A549 (cell line): ENCODE data around the gene UBA7. TPM values are rescaled to one million over a fixed set of nuclear protein-coding genes. Genes with fewer than 3 reads are reported as not detected.

Source experiments
- ATAC-seq, 2 experiments: fragments of 200-7000 bp in 1 of 2; fragments of >200 bp in 1 of 2; cut with Nextera tagmentation in 1 of 2; cut with Tn5 transposase in 1 of 2; 3 replicates each; pipeline versions ENCODE4 v1.8.0 to v1.9.1; 2018 to 2020; ENCODE audit warnings: mild to moderate bottlenecking in 1 of 2, moderate library complexity in 1 of 2
- CTCF ChIA-PET: fragments of 300-600 bp; sonication (Branson Sonifier 250); formaldehyde crosslinking; extraction: SDS; loops from one replicate; lab custom pipeline; 2021; ENCODE audit warnings: antibody characterized with exemption, inconsistent platforms; lab: Yijun Ruan, JAX
- POLR2A ChIA-PET: fragments of 350-600 bp; formaldehyde crosslinking; extraction: SDS; loops from one replicate; lab custom pipeline; 2021; ENCODE audit warnings: antibody characterized with exemption, inconsistent platforms; lab: Yijun Ruan, JAX
- DNase-seq, 2 experiments: peaks; one replicate each; pipeline versions ENCODE4 v3.0.0 to v3.0.0-alpha.2; 2011 to 2016; ENCODE audit warnings: low read depth in 1 of 2, low spot score in 1 of 2
- FAIRE-seq: peaks from 2 replicates; lab custom pipeline; 2011; peaks lifted over from hg19 to GRCh38; lab: Jason Lieb, UNC
- H3K27ac ChIP-seq, 2 experiments: fragments of >200 bp; sonication (Bioruptor Twin); formaldehyde crosslinking; 3 replicates each; pipeline ENCODE4 v1.5.1; 2016 to 2017
- H3K4me1 ChIP-seq: fragments of >200 bp; sonication (Bioruptor Twin); formaldehyde crosslinking; 3 replicates; pipeline ENCODE4 v1.6.1; 2016
- H3K4me2 ChIP-seq: fragments of >200 bp; sonication (Bioruptor Twin); formaldehyde crosslinking; 3 replicates; pipeline ENCODE4 v1.6.1; 2016
- H3K4me3 ChIP-seq: fragments of >200 bp; sonication (Bioruptor Twin); formaldehyde crosslinking; 3 replicates; pipeline ENCODE4 v1.5.1; 2016
- H3K9me3 ChIP-seq: fragments of >200 bp; sonication (Bioruptor Twin); formaldehyde crosslinking; 3 replicates; pipeline ENCODE4 v1.6.1; 2016
- BHLHE40 ChIP-seq: IDR thresholded peaks from 2 replicates; pipeline ENCODE4 v1.6.1; 2012; ENCODE audit warnings: low read depth, low read length, inconsistent platforms
- CBX2 ChIP-seq: fragments of 200-600 bp; sonication (generic); IDR thresholded peaks from 2 replicates; pipeline ENCODE4 v1.6.1; 2016; ENCODE audit warnings: low read depth, mild to moderate bottlenecking, borderline replicate concordance
- CEBPB ChIP-seq, 2 experiments: fragments of >200 bp in 1 of 2; sonication (Bioruptor Twin) in 1 of 2; formaldehyde crosslinking in 1 of 2; IDR thresholded peaks; 2 replicates each; pipeline ENCODE4 v1.6.1; 2012 to 2016
- EHF ChIP-seq: fragments of 250-450 bp; sonication (Bioruptor Pico); IDR thresholded peaks from 2 replicates; pipeline ENCODE4 v1.5.0; 2020; ENCODE audit warnings: mild to moderate bottlenecking
- EHMT2 ChIP-seq: fragments of 200-600 bp; sonication (generic); IDR thresholded peaks from 2 replicates; pipeline ENCODE4 v1.6.1; 2016; ENCODE audit warnings: antibody characterized with exemption, low read depth, mild to moderate bottlenecking, moderate library complexity
- ESRRA ChIP-seq: fragments of 150-350 bp; IDR thresholded peaks from 2 replicates; pipeline ENCODE4 v1.6.1; 2014; ENCODE audit warnings: mild to moderate bottlenecking, low read length, borderline replicate concordance
- FOSL2 ChIP-seq, 2 experiments: fragments of 450-650 bp in 1 of 2; fragments of >200 bp in 1 of 2; sonication (Bioruptor Twin) in 1 of 2; formaldehyde crosslinking; IDR thresholded peaks; 2 replicates each; pipeline versions ENCODE4 v1.5.0 to v1.6.1; 2016 to 2020; ENCODE audit warnings: mild to moderate bottlenecking in 1 of 2, moderate library complexity in 1 of 2
- FOXS1 ChIP-seq: fragments of 250-450 bp; sonication (Bioruptor Pico); IDR thresholded peaks from 2 replicates; pipeline ENCODE4 v1.5.0; 2020; ENCODE audit warnings: mild to moderate bottlenecking, moderate library complexity
- GATA3 ChIP-seq: IDR thresholded peaks from 2 replicates; pipeline ENCODE4 v1.6.1; 2012; ENCODE audit warnings: borderline replicate concordance
- JUN ChIP-seq, 2 experiments: fragments of >200 bp; sonication (Bioruptor Twin); formaldehyde crosslinking; IDR thresholded peaks; 2 replicates in 1 of 2; 3 replicates in 1 of 2; pipeline ENCODE4 v1.6.1; 2016 to 2017
- KDM1A ChIP-seq: fragments of 200-600 bp; sonication (generic); IDR thresholded peaks from 2 replicates; pipeline ENCODE4 v1.6.1; 2016; ENCODE audit warnings: low read depth, mild to moderate bottlenecking
- NFE2L2 ChIP-seq: fragments of 150-350 bp; conservative IDR thresholded peaks from 2 replicates; pipeline ENCODE4 v1.6.1; 2014; ENCODE audit warnings: low read length
- PBX3 ChIP-seq: IDR thresholded peaks from 2 replicates; pipeline ENCODE4 v1.6.1; 2012
- RAD21 ChIP-seq, 2 experiments: fragments of >200 bp in 1 of 2; sonication (Bioruptor Twin) in 1 of 2; formaldehyde crosslinking in 1 of 2; IDR thresholded peaks in 1 of 2; conservative IDR thresholded peaks in 1 of 2; 2 replicates in 1 of 2; 3 replicates in 1 of 2; pipeline ENCODE4 v1.6.1; 2012 to 2018; ENCODE audit warnings: inconsistent platforms in 1 of 2
- TFCP2L1 ChIP-seq: fragments of 250-450 bp; sonication (Bioruptor Pico); IDR thresholded peaks from 2 replicates; pipeline ENCODE4 v1.5.0; 2021; ENCODE audit warnings: mild to moderate bottlenecking
- ZFP36 ChIP-seq: fragments of 450-650 bp; IDR thresholded peaks from 2 replicates; pipeline ENCODE4 v1.6.1; 2014; ENCODE audit warnings: borderline replicate concordance; ENCODE audit not compliant: partially characterized antibody
- WGBS: methylation state at CpG from one replicate; pipeline ENCODE4 v1.1.6; 2017; ENCODE audit errors: missing lambda C conversion rate; 5-methylcytosine and 5-hydroxymethylcytosine counted together
- polyA plus RNA-seq, 4 experiments: library from polyadenylated mRNA; depleted of rRNA in 3 of 4; stranded (reverse); fragments of >200 nt; fragmentation: RNase III in 1 of 4; extraction: RNeasy Plus Mini Kit Qiagen cat#74134 plus additional on column Dnase treatment in 1 of 4; gene quantifications; 2 replicates in 3 of 4; 3 replicates in 1 of 4; pipeline ENCODE4 v1.2.3, GENCODE V29; 2011 to 2017

UBA7 gene
- polyA plus RNA-seq, 2 of the 4 experiments (the other 2 are of a cell fraction) = 0.22 to 0.54 TPM

- Histone ChIP-seq H3K27ac (no peak overlapping the region), H3K4me3 (no peak overlapping the region), H3K9me3 (no peaks in the 10 kb centered on the region), H3K4me1 (peaks cover 9% of the 10 kb centered on the region; the same call in 2 of the 3 replicates), H3K4me2 (no peak overlapping the region)
- TF ChIP-seq EHMT2 = no peak
- no peak for TF ChIP-seq BHLHE40
- no peak for ATAC-seq
- no peak for DNase-seq
- POLR2A ChIA-PET = no interaction called here
- CTCF ChIA-PET = interaction anchor here (0.6 to 4.7 kb wide), 2 partner anchors 30 to 219 kb away, joined by 3 to 14 read pairs; partner anchors contain the start of gene INKA1
- no peak for FAIRE-seq
- 96% methylated on average over 2 of the region's 2 CpGs for WGBS
Measured at GRCh38 chr3:49772703-49773102, 41.0 kb downstream of the UBA7 start.

- FAIRE-seq (no peak), DNase-seq (no peak), ATAC-seq (no peak)
- Histone ChIP-seq H3K9me3 (no peaks in the 10 kb centered on the region), H3K4me2 (no peak overlapping the region), H3K27ac (no peak overlapping the region), H3K4me3 (no peak overlapping the region), H3K4me1 (peaks cover 9% of the 10 kb centered on the region; the same call in 2 of the 3 replicates)
- WGBS = 83% methylated on average over 1 of the region's 1 CpG
- CTCF ChIA-PET = interaction anchor here (0.6 to 4.7 kb wide), 2 partner anchors 31 to 59 kb away, joined by 3 to 14 read pairs; partner anchors contain the start of gene INKA1
- TF ChIP-seq CBX2 = no peak
- TF ChIP-seq GATA3 = no peak
- TF ChIP-seq KDM1A = no peak
- TF ChIP-seq FOSL2 (IDR thresholded peaks at IDR 0.05) = no peak
- TF ChIP-seq FOSL2 (CRISPR knock-in tag; IDR thresholded peaks at IDR 0.05) = no peak
- TF ChIP-seq PBX3 = no peak
- TF ChIP-seq NFE2L2 = no peak
- TF ChIP-seq FOXS1 = no peak
- no peak for TF ChIP-seq RAD21 (conservative IDR thresholded peaks at IDR 0.05 in 1 of 2, IDR thresholded peaks at IDR 0.05 in 1 of 2)
- TF ChIP-seq ZFP36 = no peak
- POLR2A ChIA-PET = interaction anchor here (1.0 kb wide), 1 partner anchor 15 kb away, joined by 3 read pairs; the partner anchor contains the start of gene IP6K1
Measured at GRCh38 chr3:49771340-49771938, 42.3 kb downstream of the UBA7 start.

- DNase-seq (no peak), FAIRE-seq (no peak), ATAC-seq (no peak)
- no peak overlapping the region for H3K27ac ChIP-seq
- no peaks in the 10 kb centered on the region for H3K9me3 ChIP-seq
- ChIA-PET POLR2A (no interaction called here), CTCF (interaction anchor here (0.8 to 1.2 kb wide), 2 partner anchors 27 to 69 kb away, joined by 3 to 5 read pairs; no protein-coding TSS in a partner anchor)
- no peak overlapping the region for H3K4me2 ChIP-seq
- TF ChIP-seq ZFP36 (no peak), FOXS1 (no peak), CEBPB (IDR thresholded peaks at IDR 0.05) (no peak), EHF (CRISPR knock-in tag) (no peak), ESRRA (no peak), PBX3 (no peak), JUN (IDR thresholded peaks at IDR 0.05) (no peak), TFCP2L1 (CRISPR knock-in tag) (no peak)
- no peak overlapping the region for H3K4me3 ChIP-seq
- H3K4me1 ChIP-seq = peaks cover 8% of the 10 kb centered on the region; the same call in 2 of the 3 replicates
Measured at GRCh38 chr3:49769926-49770325, 43.8 kb downstream of the UBA7 start.
